Body of pancreas (tissue), 4 donors: Measurements from ENCODE around the gene DYNC1LI1. TPM values are rescaled to one million over a fixed set of nuclear protein-coding genes. Genes with fewer than 3 reads are reported as not detected.

ENCODE experiments used
- ATAC-seq: fragments of 150-250 bp; one replicate; pipeline ENCODE4 v1.9.1; 2016
- DNase-seq, 4 donors: peaks; one replicate each; pipeline ENCODE4 v3.0.0-alpha.2; 2019
- H3K27ac ChIP-seq, 4 donors: fragments of 200-600 bp; sonication (generic); 1 replicate in 3 of 4; 2 replicates in 1 of 4; pipeline versions ENCODE4 v1.5.1 to v1.6.1; 2016 to 2019; ENCODE audit warnings: mild to moderate bottlenecking in 1 of 4, mixed read lengths in 1 of 4, moderate library complexity in 1 of 4
- H3K27me3 ChIP-seq, 2 donors: fragments of 200-600 bp; sonication (generic); one replicate each; pipeline ENCODE4 v1.6.0; 2016; ENCODE audit warnings: mild to moderate bottlenecking in 1 of 2
- H3K36me3 ChIP-seq, 2 donors: fragments of 200-600 bp; sonication (generic); replicated peaks in 1 of 2; 2 replicates each; pipeline ENCODE4 v1.5.1; 2016; ENCODE audit warnings: low read depth in 2 of 2; ENCODE audit not compliant: insufficient read depth in 1 of 2
- H3K4me1 ChIP-seq: fragments of 200-600 bp; sonication (generic); one replicate; pipeline ENCODE4 v1.6.0; 2016
- H3K4me3 ChIP-seq, 2 donors: fragments of 200-600 bp; sonication (generic); 1 replicate in 1 of 2; 2 replicates in 1 of 2; pipeline ENCODE4 v1.5.1; 2016 to 2019
- H3K9me3 ChIP-seq, 3 donors: fragments of 200-600 bp; sonication (generic); 1 replicate in 2 of 3; 2 replicates in 1 of 3; pipeline ENCODE4 v1.5.1; 2016
- CTCF ChIP-seq, 7 experiments: fragments of 450-650 bp in 4 of 7; fragments of 200-600 bp in 3 of 7; sonication (generic) in 3 of 7; IDR thresholded peaks; one replicate each; pipeline ENCODE4 v1.5.1; 2016 to 2019; ENCODE audit warnings: antibody characterized with exemption in 7 of 7
- POLR2A ChIP-seq, 3 donors: fragments of 450-650 bp; IDR thresholded peaks; one replicate each; pipeline ENCODE4 v1.6.1; 2016; ENCODE audit warnings: antibody characterized with exemption in 3 of 3, mild to moderate bottlenecking in 2 of 3
- WGBS, 2 donors: methylation state at CpG; one replicate each; pipeline ENCODE4 v1.1.5; 2017; 5-methylcytosine and 5-hydroxymethylcytosine counted together
- intact Hi-C: fragments of 100-400 bp; cut with DNase I; formaldehyde crosslinking; loops from one replicate; pipeline ENCODE4 v1.15.1; 2023
- microRNA-seq, 2 donors: library from miRNA; unstranded; fragments of <30 nt; microRNA quantifications; one replicate each; pipeline ENCODE4, GENCODE V29; 2016; ENCODE audit warnings: borderline number of aligned reads in 2 of 2, borderline replicate concordance in 2 of 2
- small RNA-seq: library from RNA; depleted of rRNA; stranded (forward); fragments of <200 nt; gene quantifications from one replicate; pipeline ENCODE3, GENCODE V24; 2016
- total RNA-seq, 2 donors: library from RNA; depleted of rRNA; stranded (reverse); fragments of >200 nt; gene quantifications; one replicate each; pipeline ENCODE4 v1.1.0, GENCODE V29; 2016

DYNC1LI1 gene
- total RNA-seq, 2 donors from 2014 or later, result 7.6 to 16.3 TPM

- WGBS, 2 donors, result 91 to 94% methylated on average over 3 of the region's 3 CpGs
- intact Hi-C loops, result no loop called here
Observed at GRCh38 chr3:32481791-32482631, 88.6 kb downstream of the DYNC1LI1 start.

GRCh38 chr3:32480604-32481003, 90.1 kb downstream of the DYNC1LI1 start:
- H3K27me3 ChIP-seq, result no peaks in the 10 kb centered on the region
- H3K27ac ChIP-seq, result no peak overlapping the region
- no peaks in the 10 kb centered on the region for H3K9me3 ChIP-seq
- intact Hi-C loops, result no loop called here
- no peak for ATAC-seq
- no peak overlapping the region for H3K4me3 ChIP-seq
- TF ChIP-seq POLR2A (IDR thresholded peaks at IDR 0.05), result no peak
- TF ChIP-seq CTCF (IDR thresholded peaks at IDR 0.05), result no peak
- WGBS, 2 donors, result 44 to 91% methylated on average over 1 of the region's 1 CpG
- H3K4me1 ChIP-seq, result no peaks in the 10 kb centered on the region
- DNase-seq, result no peak
- no peaks in the 10 kb centered on the region for H3K36me3 ChIP-seq

More at GRCh38 chr3:32481791-32482631, 88.6 kb downstream of the DYNC1LI1 start:
- DNase-seq, result no peak
- H3K9me3 ChIP-seq, result no peaks in the 10 kb centered on the region
- no peak for ATAC-seq
- no peaks in the 10 kb centered on the region for H3K4me1 ChIP-seq
- no peak for TF ChIP-seq CTCF (IDR thresholded peaks at IDR 0.05)
- no peak for TF ChIP-seq POLR2A (IDR thresholded peaks at IDR 0.05)
- no peaks in the 10 kb centered on the region for H3K36me3 ChIP-seq
- H3K4me3 ChIP-seq, result no peak overlapping the region
- H3K27me3 ChIP-seq, result no peaks in the 10 kb centered on the region
- H3K27ac ChIP-seq, result no peak overlapping the region

Small RNA genes within 50 kb of the gene (microRNA-seq; reads per million reads assigned to microRNA genes)
- 0 to 0.47 reads per million in 2 donors for gene MIR548AY

Small RNA genes within 50 kb of the gene (small RNA-seq; reads per million reads assigned to genes)
- not detected for gene MIR548AY

Other genes starting within 250 kb of the DYNC1LI1 start
- gene CMTM7, start 179.0 kb downstream of the DYNC1LI1 start, total RNA-seq, result 10 to 100 TPM; 23.3 to 51.1 TPM
- gene CMTM6, start 68.0 kb downstream of the DYNC1LI1 start, total RNA-seq, result 10 to 100 TPM; 20.2 to 40.9 TPM
- gene CNOT10, start 114.3 kb upstream of the DYNC1LI1 start, total RNA-seq, result 10 to 100 TPM; 10.4 to 22.1 TPM
- gene TRIM71, start 247.1 kb upstream of the DYNC1LI1 start, total RNA-seq, result not detected